DLD1 (cell line): Measurements from ENCODE around the gene ACSS2.

ENCODE experiments used
- in situ Hi-C: cut with HindIII; loops from 2 replicates; pipeline ENCODE4 v1.10.0; 2017; ENCODE audit warnings: low sequenced_read_pairs

The ACSS2 gene

DNA sequence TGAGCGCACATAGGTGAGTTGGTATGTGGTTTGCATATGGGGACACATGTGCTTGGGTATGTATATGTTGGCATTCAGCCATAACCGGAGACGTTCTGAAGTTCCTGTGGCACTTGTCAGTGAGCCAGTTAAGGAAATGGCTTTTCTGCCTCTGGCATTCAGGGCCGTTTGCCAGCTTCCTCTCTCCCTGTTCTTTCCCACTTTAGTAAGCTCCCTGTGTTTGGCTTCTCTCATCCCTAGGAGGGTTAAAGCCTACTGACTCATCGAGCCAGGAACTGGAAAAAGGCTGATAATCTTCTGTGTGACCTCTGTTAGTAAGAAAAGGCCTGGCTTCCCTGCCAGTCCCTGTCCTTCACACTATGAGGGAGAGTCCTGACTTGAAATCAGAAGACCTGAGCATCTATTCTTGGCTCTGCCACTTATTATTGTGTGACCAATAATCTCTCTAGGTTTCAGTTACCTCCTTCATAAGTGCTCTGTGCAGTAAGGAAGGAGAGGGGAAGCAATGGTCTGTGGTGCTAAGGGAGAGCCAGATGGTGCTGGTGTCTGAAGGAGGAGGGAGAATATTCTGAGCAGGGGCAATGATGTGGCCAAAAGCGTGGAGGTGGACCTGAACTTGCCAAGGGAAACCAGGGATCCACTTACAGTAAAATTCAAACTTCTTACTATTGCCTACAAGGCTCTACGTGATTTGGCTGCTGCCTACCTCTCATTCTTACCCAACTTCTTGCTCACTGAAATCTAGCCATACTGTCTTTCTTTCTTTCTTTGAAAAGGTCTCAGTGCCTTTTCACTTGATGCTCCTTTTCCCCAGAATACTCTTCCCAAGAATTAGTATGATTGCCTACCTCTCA, 31.4 kb downstream of the ACSS2 start:
- in situ Hi-C loops: loop anchor here (25.0 kb wide), 1 partner anchor 129 kb away; no protein-coding TSS in a partner anchor

DNA sequence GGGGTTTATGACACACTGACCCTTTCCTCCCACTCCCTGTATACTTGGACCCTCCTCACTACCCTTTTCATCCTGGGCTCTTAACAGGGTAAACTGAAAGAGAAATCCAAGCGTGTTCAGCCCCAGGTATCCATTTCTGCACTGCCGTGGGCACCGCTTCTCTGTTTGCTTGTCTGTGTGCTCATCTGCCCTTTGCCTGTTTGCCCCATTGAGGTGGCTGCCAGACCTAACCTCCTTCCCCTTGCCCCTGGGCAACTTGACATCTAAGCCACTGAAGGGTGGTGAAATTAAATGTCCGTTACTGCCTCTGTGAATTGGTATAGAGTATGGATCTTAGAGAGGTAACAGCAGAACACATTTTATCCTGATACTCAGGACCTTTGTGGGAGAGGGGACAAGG, 38.7 kb downstream of the ACSS2 start:
- in situ Hi-C loops: loop anchor here (25.0 kb wide), 1 partner anchor 122 kb away; no protein-coding TSS in a partner anchor

GRCh38 chr20:34915749-34916455, 39.5 kb downstream of the ACSS2 start:
- in situ Hi-C loops: loop anchor here (25.0 kb wide), 1 partner anchor 121 kb away; no protein-coding TSS in a partner anchor

GRCh38 chr20:34916774-34917354, 40.5 kb downstream of the ACSS2 start:
- in situ Hi-C loops: loop anchor here (25.0 kb wide), 1 partner anchor 120 kb away; no protein-coding TSS in a partner anchor

GRCh38 chr20:34920055-34920454, 43.6 kb downstream of the ACSS2 start:
- in situ Hi-C loops: loop anchor here (25.0 kb wide), 1 partner anchor 117 kb away; no protein-coding TSS in a partner anchor

GRCh38 chr20:34921436-34921835, 45.0 kb downstream of the ACSS2 start:
- in situ Hi-C loops: loop anchor here (25.0 kb wide), 1 partner anchor 116 kb away; no protein-coding TSS in a partner anchor

GRCh38 chr20:34922654-34923381, 46.4 kb downstream of the ACSS2 start:
- in situ Hi-C loops: loop anchor here (25.0 kb wide), 1 partner anchor 114 kb away; no protein-coding TSS in a partner anchor

DNA sequence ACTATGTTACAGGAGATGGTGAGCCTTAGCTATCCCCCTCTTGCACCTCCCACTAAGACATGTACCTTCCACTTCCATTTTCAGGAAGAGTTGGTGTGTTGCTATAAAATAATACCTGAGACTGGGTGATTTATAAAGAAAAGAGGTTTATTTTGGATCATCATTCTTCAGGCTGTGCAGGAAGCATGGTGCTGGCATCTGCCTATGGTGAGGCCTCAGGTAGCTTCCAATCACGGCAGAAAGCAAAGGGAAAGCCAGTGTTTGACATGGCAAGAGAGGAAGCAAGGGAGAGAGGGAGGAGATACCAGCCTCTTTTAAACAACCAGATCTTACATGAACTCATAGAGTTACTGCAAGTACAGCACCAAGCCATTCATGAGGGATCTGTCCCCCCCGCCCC, 47.0 kb downstream of the ACSS2 start:
- in situ Hi-C loops: loop anchor here (25.0 kb wide), 1 partner anchor 114 kb away; no protein-coding TSS in a partner anchor

DNA sequence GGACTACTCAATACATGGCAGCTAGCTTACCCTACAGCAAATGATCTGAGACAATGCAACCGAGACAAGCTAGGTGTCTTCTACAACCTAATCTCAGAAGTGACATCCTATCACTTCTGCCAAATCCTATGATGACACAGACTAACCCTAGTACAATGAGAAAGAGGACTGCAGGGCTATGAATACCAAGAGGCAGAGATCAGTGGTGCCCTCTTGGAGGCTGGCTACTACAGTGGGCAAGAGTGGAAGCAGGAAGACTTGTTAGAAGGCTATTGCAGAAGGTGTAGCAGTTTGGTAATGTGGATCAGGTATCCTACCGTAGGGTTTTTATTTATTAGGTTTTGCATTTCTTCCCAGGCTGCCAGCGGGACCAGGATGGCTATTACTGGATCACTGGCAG, 48.9 kb downstream of the ACSS2 start:
- in situ Hi-C loops: no loop called here

- in situ Hi-C loops: no loop called here
These were observed 49.6 kb downstream of the ACSS2 start for GRCh38 chr20:34925981-34926380.

DNA sequence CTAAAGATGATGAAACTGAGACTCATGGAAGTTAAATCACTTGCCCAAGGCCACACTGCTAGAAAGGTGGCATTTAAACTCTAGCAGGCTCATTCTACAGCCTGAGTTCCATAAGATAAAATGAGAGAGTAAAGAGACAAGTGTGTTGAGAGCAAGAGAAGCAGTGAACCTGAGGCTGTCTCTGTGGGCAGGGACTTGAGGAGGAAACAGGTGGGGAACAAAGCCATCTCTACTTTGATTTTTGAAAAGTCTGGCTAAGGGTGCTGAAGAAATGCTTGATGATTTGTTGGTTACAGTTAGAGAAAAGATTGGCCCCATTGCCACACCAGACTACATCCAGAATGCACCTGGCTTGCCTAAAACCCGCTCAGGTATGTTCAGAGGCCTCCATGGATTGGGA, 50.2 kb downstream of the ACSS2 start:
- in situ Hi-C loops: no loop called here

DNA sequence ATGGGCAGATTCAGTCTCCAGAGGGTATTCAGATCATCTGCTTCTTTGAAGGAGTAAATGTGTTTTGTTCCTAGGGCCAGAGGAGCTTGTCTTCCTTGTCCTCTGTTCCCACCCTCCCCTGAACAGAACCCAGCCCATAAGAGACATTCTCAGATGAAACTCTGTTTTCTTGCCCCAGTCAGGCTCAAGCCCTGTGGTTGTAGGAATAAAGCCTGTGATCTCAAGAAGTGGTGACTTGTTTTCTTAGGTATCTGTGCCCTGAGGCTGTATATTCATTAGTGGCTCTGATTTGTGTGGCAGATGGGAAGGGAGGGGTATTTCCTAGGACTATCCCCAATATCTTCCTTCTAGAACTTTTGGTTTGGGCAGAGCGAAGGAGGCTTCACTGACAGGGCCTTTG, 51.3 kb downstream of the ACSS2 start:
- in situ Hi-C loops: no loop called here

GRCh38 chr20:34928411-34928810, 52.0 kb downstream of the ACSS2 start:
- in situ Hi-C loops: no loop called here

GRCh38 chr20:34931771-34932170, 55.4 kb downstream of the ACSS2 start:
- in situ Hi-C loops: no loop called here

DNA sequence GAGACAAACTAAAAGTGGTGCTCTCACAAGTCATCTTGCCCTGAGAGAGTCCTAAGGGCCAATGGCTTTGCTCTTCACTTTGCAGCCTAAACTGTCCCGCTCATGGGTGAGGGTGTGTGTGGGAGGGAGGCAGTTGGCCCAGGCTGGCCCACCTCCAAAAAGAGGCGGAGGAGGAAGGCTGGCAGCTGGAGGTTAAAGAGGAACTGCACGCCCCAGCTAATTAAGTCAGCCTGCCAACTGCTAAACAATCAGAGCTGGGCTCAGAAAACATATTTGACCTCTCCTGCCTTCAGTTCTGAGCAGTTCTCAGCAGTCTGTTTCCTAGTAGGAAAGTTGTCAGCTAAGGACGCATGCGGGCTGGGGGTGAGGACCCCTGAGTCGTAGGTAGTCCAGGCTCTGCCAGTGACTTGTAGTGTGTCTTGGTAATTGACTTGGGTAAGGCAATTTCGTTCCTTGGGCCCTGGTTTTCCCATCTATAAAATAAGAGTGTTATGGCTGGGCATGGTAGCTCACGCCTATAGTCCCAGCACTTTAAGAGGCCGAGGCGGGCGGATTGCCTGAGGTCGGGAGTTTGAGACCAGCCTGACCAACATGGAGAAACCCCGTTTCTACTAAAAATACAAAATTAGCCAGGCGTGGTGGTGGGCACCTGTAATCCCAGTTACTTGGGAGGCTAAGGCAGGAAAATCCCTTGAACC, 62.2 kb downstream of the ACSS2 start:
- in situ Hi-C loops: no loop called here

GRCh38 chr20:34940081-34940481, 63.7 kb downstream of the ACSS2 start:
- in situ Hi-C loops: no loop called here

- in situ Hi-C loops: no loop called here
These were observed 64.8 kb downstream of the ACSS2 start for GRCh38 chr20:34941226-34941625.

GRCh38 chr20:34942301-34942700, 65.9 kb downstream of the ACSS2 start:
- in situ Hi-C loops: no loop called here

GRCh38 chr20:34943808-34944567, 67.6 kb downstream of the ACSS2 start:
- in situ Hi-C loops: no loop called here
